ENCODE data around the gene PPP1R7. TPM values are rescaled to one million over a fixed set of nuclear protein-coding genes. Genes with fewer than 3 reads are reported as not detected.

The PPP1R7 gene
- total RNA-seq, 1 experiment from 2014 or later = 69.6 TPM

DNA sequence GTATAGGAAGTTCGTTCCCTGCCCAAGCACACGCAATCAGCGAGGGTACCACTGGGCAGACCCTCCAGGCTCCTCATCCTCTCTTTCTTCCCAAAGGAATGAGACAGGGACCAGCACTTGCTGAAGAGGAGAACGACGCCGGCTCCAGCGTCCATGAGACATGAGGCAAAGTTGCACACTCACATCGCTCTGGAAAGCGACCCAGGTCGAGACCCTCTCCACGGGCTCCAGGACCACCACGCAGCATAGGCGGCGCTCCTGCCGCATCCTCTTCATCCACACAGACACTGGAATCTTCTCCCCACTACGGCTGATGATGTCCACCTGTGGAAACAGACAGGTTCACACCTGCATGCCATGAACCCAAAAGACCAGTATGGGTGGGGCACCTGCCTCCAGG, 11.8 kb upstream of the PPP1R7 start:
- no peak for DNase-seq (ENCODE audit: low spot score)

DNA sequence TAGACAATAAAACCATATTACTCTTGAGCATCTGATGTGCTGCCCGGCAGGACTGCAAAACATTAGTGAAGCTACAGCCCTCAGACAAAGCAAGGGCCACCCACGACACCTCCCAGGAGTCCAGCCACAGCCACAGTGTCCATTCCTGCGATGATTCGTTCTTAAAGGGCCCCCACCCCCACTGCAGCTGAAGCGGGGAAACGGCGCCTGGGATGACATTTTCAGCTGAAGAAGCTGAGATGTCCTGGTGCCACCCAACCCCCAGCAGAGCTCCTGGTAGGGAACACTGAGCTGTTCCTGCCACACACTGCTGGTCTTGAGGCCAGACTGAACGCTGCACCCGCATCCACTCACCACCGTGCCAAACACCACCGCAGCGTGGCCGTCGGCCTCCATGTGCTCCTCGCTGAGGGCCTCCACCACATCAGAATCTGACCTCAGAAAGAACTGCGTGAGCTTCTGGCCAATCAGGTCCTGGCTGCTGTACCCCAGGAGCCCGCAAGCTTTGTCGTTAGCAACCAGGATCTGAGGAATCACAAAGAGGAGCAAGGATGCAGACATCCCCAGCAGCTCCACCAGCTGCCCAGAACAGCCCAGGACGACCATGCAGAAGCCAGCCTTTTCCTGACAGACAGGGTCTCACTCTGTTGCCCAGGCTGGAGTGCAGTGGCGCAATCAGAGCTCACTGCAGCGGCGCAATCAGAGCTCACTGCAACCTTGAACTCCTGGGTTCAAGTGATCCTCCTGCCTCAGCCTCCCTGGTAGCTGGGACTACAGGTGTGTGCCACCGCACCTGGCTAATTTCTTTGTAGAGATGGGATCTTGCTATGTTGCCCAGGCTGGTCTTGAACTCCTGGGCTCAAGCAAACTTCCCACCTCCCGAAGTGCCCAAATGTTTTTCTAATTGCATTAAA, 10.5 kb upstream of the PPP1R7 start:
- no peak for DNase-seq (ENCODE audit: low spot score)

DNA sequence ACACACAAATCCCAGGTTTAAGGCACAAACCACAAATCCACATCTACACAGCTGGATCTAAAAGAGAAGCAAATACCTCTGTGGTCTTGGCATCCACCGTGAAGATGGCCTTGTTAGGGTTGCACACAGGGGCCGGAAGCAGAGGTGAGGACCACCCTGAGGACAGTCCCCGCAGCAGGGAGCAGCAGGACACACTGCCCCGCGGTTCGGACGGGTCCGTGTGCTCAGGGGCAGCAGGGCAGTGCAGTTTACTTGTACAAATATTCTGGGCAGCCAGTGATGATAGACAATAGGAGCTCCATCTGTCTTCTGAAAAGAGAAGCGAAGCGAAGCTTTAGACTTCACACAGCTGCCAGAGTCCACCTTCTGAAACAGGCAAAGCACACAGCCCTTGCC, 9.8 kb upstream of the PPP1R7 start:
- no peak for DNase-seq (ENCODE audit: low spot score)

DNA sequence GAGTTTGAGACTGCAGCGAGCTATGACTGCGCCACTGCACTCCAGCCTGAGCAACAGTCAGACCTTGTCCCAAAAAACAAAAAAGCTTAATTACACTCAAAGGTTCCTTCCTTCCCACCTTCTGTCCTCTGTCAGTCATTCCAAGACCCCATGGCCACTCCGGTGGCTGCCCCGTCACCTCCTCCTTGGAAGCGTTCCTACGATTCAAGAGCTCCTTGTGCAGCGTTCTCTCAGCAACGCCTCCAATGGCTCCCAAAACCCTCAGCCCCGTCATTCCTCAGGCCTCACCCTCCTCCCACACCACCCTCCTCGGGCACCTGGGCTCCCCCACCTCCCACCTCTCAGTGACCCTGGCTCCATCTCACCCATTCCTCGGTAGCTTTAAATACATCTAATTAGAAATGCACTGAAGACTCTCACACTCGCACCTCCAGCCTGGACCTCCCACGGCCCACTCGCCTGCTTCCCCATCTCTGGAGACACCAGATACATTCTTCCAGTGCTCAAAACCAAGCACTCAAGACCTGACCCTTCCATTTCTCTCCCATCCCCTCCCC, 9.0 kb upstream of the PPP1R7 start:
- no peak for DNase-seq (ENCODE audit: low spot score)

DNA sequence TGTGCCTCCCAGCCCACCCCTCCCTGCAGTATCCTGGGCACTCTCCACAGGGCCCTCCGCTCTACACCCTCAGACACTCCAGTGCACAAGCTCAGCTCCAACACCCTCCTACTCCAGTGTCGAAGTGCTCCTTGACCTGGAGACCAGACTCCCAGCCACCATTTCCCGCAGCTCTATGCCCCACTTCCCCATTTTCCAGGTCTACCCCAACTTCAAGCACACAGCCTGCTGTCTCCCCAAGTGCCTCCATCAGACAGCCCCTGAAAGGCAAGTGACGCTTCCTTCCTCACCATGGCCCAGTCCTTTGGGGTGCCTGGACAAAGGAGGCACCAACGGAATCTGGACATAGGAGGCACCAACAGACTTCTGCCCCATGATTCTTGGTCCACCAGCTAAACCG, 8.2 kb upstream of the PPP1R7 start:
- no peak for DNase-seq (ENCODE audit: low spot score)

DNA sequence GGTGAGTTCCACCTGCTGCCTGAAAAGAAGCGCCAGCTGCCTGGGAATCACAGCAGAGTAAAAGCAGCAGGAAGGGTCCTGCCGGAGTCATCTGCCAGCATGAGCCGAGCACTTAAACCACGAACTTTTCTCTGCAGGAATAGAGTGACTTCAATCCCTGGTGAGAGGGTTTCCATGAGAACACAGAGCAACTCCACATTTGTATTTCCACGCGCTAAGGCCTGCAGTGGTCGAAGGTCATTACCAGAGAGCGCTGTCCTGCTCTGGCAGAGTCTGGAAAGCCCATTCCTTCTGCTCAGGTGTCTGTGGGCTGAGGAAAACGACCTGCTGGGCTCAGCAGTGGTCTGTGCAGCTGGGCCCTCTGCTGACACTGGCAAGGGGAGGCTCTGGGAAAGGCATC, 7.7 kb upstream of the PPP1R7 start:
- DNase-seq (ENCODE audit: low spot score) = no peak

DNA sequence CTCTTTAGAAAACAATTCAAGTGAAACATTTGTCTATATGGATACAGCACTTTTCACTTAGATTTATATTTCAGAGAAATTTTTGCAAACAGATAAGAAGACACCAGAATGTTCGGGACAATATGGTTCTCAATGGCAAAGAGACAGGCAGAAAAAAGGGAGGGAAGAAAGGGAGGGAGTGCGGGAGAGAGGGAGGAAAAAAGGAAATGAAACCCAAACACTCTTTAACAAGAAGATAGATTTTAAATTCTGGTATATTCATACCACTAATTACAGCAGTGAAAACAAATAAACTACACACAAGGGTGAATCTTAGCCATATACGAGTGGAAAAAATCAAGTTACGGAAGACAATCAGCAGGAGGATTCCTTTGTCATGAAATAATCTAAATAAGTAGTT, 4.0 kb upstream of the PPP1R7 start:
- DNase-seq (ENCODE audit: low spot score) = no peak

DNA sequence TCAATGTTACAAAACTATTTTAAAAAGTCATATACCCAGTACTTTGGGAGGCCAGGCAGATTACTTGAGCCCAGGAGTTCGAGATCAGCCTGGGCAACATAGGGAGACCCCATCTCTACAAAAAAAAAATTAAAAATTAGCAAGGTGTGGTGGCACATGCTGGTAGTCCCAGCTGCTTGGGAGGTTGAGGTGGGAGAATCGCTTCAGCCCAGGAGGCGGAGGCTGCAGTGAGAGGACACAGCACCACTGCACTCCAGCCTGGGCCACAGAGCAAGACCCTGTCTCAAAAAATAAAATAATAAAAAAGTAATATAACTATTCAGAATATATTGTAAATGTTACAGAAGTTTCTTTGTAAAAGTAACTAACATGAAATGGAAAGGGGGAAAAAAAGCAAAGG, 2.9 kb upstream of the PPP1R7 start:
- no peak for DNase-seq (ENCODE audit: low spot score)

DNA sequence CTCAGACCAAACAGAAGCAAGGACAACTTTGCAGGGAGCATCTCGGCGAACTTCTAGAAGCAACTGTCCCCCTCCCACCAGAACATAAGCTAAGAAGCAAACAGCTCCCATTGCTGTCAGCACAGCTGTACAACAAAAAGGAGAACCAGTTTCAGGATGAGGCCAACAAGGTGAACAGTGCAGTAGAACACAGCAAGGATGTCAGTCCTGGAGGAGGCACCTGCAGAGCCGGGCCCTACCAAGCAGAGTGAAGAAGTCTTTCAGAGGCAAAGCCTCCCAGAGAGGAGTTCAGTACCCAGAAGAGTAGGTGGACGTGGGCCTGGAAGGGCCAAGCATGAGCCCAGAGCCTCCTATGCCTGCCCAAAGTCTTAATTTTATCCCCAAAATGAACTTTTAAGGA, 2.0 kb upstream of the PPP1R7 start:
- no peak for DNase-seq (ENCODE audit: low spot score)

DNA sequence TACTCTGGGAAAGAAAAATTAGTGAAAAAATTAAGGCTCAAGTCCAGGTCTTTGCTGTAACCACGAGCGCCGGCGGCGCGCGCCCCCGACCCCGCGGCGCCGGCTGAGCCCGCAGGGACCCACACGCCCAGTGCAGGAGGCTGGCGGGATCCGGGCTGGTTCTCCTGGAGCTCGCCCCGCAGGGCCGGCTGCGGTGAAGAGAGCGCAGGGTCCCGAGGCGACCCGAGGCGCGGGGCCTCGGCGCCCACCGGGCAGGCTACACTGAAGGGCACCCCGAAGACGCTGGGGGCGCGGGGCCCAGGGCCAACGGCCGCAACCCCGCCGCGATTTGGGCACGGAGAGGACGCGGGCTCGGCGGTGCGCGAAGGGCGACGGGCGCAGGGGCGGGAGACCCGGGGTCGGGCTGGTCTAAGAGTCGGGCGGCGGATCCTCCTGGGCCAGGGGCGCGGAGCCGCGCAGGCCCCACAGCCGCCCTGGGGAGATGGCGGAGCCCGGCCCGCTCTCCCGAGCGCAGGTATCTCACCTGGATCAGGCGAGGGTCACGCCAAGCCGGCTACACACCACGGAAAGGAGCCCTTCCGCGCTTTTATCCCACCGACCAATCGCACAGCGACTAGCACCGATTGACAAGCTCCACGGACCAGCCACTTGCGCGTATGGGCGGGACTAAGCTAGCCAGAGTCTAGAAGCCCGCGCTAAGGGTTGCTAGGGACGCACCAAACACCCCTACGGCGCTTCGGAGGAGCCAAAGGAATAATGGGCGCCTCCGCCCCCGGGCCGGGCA, 1.2 kb upstream of the PPP1R7 start, which contains the start of gene PASK:
Gene PASK (minus strand): TSS at position 582 of the 784 bp plus-strand sequence. CDS start 6,440 bp downstream, outside the sequence.
- DNase-seq (ENCODE audit: low spot score) = peak; percentile 98

DNA sequence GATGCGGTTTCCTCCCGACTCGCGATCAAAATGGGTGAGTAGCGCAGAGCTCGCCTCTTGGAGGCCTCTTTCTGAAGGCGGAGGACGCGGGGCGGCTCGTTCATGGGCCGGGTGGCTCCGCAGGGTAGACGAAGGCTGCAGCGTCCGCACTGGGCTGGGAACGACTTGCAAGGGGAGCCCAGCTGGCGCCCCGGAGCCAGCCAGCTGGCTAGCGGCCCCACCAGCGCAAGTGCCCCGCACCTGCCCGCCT, 667 bp upstream of the PPP1R7 start:
- DNase-seq (ENCODE audit: low spot score) = no peak

DNA sequence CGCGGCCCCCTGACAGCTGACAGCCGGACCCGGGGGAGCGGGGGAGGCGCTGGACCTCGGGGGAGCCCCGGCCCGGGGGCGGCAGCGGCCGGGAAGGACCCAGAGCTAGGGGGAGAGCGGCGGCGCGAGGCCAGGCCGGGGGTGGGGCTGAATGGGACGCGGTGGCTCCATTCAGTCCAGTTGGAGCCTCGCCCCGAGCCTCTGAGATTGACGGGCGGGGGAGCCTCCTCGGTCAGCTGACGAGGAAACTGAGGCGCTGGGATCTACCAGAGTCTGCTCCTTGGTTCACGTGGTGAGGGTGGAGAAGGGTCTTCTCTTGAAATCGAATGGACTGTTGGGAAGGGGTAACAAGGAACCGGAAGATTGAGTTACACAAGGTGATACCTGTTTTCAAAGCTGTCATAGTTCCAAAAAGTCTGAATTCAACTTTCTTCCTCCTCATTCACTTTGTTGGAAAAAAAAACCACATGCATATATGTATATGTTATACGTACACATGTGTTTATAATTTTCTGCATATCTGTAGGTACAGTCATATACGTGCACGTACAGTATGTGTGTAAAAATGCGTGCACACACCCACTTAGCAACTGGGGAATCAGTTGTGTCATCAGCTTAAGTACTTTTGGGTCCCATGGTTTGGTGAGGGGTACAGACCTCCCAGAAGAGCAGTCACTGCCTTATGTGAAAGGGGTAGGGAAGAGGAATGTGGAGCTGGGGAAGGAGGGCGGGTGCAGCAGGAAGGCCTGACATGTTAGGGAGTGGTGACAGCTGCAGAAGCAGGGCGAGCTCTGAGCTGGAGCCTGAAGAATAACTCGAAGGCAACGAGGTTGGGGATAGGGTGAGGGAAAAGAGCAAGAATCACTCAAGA, 628 bp downstream of the PPP1R7 start:
- peak; percentile 6 for DNase-seq (ENCODE audit: low spot score)

DNA sequence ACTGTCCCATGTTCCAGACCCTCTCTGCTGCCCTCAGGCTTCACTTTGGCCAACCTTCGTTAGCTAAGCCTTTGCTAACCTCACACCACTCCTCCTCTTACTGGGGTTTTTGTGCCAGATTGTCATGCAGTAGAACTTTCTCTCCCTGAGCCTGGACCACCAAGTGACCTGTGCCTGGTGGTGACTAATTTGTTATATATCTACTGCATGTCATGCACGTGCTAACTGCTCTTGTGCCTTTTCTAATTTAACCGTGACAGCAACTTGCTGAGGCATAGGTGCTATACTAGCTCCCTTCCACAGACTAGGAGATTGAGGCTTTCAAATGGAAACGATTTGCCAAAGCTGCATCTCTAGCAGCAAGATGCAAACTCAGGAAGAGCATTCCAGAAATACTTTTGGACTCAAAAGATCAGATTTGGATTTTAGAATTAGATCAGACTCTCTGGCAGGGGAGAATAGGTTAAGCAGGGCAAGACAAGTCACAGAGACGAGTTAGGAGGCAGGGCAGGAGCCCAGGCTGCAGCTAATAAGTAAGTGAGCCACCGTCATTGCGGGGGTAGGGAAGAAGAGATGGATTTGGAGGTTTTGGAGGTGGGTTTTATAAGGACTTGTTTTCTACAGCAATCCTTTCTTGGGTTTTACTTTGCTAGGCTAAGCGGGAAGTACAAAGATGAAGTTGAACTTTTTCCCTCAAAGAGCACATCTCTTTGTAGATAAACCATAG, 1.8 kb downstream of the PPP1R7 start:
- no peak for DNase-seq (ENCODE audit: low spot score)

DNA sequence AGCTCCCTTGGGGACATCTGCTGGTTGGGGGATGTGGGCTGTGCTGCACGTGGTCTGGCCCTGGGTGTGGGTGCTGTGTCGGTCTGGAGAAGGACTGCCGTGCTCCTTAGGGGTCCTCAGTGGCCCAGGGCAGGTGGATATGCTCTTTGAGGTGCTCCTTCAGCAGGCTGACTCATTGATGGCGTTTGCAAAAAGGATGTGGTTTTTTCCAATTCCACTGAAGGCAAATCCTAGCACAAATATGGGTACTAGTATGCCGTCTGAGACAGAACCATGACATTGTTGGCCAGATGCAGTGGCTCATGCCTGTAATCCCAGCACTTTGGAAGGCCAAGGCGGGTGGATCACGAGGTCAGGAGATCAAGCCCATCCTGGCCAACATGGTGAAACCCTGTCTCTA, 3.3 kb downstream of the PPP1R7 start:
- no peak for DNase-seq (ENCODE audit: low spot score)

DNA sequence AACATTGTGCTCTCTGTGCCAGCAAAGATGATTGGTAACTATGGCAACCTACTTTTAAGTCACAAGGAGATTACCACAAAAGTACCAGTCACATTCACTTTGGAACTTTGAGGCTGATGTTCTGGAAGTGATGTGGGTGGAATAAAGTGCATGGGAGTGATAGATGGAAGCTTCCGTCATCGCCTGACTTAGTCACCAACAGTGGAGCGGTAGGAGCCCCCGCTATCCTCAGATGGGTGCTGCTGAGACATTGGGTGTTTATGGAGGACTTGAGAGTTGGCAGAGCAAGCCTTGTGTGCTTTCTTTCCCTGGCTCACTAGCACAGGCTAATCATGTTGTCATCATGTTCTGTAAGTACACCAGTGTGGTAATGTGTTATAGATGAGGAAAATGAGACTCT, 4.6 kb downstream of the PPP1R7 start:
- DNase-seq (ENCODE audit: low spot score) = no peak

DNA sequence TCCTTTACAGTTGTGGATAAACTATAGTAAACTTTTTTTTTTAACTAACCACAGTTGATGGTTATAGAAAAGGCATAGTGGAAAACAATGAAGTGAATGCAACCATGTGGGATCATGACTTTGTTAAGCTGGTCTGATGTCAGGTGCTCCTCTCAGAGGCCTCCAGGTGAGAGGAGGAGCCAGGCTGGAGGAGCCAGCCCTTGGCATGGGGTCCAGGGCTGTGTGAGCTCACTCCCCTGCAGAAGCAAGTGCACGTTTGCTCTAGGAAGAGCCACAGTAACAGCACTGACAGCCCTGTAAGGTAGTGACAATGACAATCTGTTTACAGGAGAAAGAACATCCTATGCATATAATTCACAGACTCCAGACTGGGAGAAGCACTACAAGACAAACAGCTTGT, 5.7 kb downstream of the PPP1R7 start:
- DNase-seq (ENCODE audit: low spot score) = no peak

DNA sequence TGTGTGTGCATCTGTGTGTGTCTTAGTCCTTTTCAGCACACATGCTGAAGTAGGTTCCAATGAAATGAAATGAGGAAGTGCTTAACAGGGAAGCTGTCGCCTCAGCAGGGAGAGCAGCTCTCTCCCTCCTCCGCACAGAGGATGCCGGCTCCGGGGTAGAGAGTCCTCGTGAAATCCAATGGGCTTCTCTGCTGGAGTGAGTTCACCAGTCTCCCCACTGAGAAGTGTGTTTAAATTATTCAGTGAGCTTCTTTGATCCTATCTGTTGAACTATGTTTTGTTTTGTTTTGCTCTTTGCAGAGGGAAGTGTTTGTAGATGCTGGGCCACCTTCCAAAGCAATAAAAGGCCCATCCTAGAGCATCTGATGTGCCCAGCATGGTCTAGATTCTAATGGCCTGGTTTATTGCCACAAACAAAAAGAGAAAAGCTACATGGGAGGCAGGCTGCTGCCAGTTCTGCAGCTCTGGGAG, 6.7 kb downstream of the PPP1R7 start:
- no peak for DNase-seq (ENCODE audit: low spot score)

DNA sequence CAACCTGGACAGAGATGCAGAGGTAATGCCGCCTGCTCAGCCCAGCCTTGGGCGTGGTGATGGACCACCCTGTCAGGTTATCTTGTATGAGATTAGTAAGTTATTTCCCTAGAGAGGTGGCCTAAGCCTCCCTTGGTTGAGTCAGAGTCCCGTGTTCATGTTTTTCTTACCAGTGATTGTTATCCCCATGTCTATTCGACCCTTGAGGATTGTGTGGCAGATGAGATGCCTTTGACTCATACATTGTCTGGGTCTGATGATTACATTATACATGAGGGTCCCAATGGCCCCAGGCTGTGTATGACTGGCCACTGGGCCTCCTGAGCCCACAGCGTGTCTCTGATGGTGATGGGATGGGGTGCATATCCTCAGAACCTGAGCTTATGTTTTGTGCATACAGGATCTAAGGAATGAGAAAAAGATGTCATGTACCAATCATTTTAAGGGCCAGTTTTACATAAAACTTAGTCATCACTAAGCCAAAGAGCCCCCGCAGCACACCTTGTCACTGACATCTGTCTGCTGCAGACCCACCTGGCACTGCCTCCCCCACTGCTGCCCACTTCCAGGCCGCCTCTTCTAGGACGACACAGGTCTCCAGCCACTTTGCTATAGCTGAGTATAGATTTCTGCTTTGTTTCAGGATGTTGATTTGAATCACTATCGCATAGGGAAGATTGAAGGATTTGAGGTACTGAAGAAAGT, 7.7 kb downstream of the PPP1R7 start:
- no peak for DNase-seq (ENCODE audit: low spot score)

DNA sequence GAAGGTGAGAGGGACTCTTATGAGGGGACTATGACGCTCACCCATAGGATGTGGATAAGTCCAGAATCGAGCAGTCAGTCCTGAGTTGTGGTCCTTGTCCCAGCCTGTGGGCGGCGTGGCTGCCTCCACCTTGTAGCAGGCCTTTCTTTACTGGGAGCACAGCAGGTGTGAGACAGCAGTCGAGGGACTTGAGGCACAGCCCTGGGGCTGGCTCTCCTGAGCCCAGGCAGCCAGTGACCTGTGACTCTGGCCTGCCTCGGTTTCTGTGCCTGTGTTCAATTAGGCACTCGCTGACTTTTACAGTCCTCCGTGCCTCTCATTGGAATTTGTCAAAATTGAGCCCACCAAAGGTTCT, 8.3 kb downstream of the PPP1R7 start:
- no peak for DNase-seq (ENCODE audit: low spot score)

DNA sequence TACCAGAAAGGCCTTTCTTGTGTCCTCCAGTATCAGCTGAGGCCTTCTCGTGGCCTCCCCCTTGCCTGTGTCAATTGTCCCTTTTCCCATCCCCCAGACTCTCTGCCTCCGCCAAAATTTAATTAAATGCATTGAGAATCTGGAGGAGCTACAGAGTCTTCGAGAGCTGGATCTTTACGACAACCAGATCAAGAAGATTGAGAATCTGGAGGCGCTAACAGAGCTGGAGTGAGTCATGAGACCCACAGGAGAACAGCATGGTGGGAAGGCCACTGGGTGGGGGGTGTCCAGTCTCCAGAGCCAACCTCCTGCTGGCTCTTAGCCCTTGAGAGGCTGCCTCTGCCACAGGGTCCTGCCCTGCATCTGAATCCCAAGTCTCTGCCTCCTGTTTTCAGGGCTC, 8.8 kb downstream of the PPP1R7 start:
- no peak for DNase-seq (ENCODE audit: low spot score)
